ENCODE data around the gene TOX2. TPM values are rescaled to one million over a fixed set of nuclear protein-coding genes. Genes with fewer than 3 reads are reported as not detected.

The TOX2 gene
- total and polyA plus RNA-seq, 2 of the 8 experiments (the other 6 are each of a cell fraction or from before 2014, with no cell fraction given): 1.8 to 3.4 TPM

GRCh38 chr20:44012466-44013226 lies 98.0 kb downstream of the TOX2 start:
- Histone ChIP-seq H3K4me3 (ENCODE audit: extremely low read depth in 1 of 4, insufficient read depth in 2 of 4, low read depth in 3 of 4, low read length in 4 of 4) (no peak overlapping the region), H2BK5ac (ENCODE audit: low read depth, low read length) (no peak overlapping the region), H3K36me3 (ENCODE audit: control insufficient read depth in 2 of 4, insufficient read depth in 4 of 4, low read length in 3 of 4) (no peaks in the 10 kb centered on the region), H3K79me2 (ENCODE audit: control insufficient read depth in 1 of 2, insufficient read depth in 2 of 2, low read length in 2 of 2) (no peaks in the 10 kb centered on the region), H3K18ac (ENCODE audit: extremely low read depth, low read length) (no peak overlapping the region), H4K91ac (replicated peaks; ENCODE audit: insufficient read length, low read length) (no peak overlapping the region), H3K23ac (ENCODE audit: insufficient read length) (no peak overlapping the region), H2AK5ac (ENCODE audit: low read depth, low read length) (no peak overlapping the region), H3K9ac (replicated peaks in 1 of 4; ENCODE audit: extremely low read depth in 1 of 4, low read depth in 3 of 4, low read length in 3 of 4) (no peak overlapping the region), H3K56ac (replicated peaks; ENCODE audit: insufficient read length, low read depth, low read length) (no peak overlapping the region), H2BK15ac (ENCODE audit: low read length) (no peak overlapping the region), H3K14ac (ENCODE audit: insufficient read length) (no peak overlapping the region), H3K4me2 (ENCODE audit: insufficient read depth in 1 of 2, low read depth in 2 of 2, low read length in 2 of 2) (no peak overlapping the region), H4K20me1 (replicated peaks in 1 of 2; ENCODE audit: control insufficient read depth in 1 of 2, insufficient read depth in 2 of 2, low read length in 2 of 2) (no peaks in the 10 kb centered on the region), H3K9me3 (ENCODE audit: insufficient read depth in 2 of 2, low read depth in 1 of 2, low read length in 1 of 2) (no peaks in the 10 kb centered on the region), H4K5ac (ENCODE audit: insufficient read length, low read depth, low read length) (no peak overlapping the region), H3K27ac (ENCODE audit: low read depth, low read length) (no peak overlapping the region), H4K8ac (ENCODE audit: extremely low read depth, insufficient read depth, low read length) (no peak overlapping the region), H2BK20ac (ENCODE audit: low read length) (no peak overlapping the region), H2BK120ac (replicated peaks; ENCODE audit: low read depth, low read length) (no peak overlapping the region), H3K4me1 (replicated peaks in 1 of 4; ENCODE audit: control insufficient read depth in 3 of 4, insufficient read depth in 4 of 4, low read length in 3 of 4) (no peaks in the 10 kb centered on the region), H3K27me3 (replicated peaks in 1 of 4; ENCODE audit: control insufficient read depth in 3 of 4, extremely low read depth in 1 of 4, insufficient read depth in 3 of 4, low read length in 3 of 4) (no peaks in the 10 kb centered on the region), H3K23me2 (ENCODE audit: low read depth, low read length) (no peaks in the 10 kb centered on the region), H3K79me1 (ENCODE audit: low read depth, low read length) (no peaks in the 10 kb centered on the region), H2BK12ac (ENCODE audit: low read depth, low read length) (no peak overlapping the region), H2AFZ (ENCODE audit: low read length) (no peak overlapping the region), H3K4ac (replicated peaks; ENCODE audit: insufficient read length, low read depth, low read length) (no peak overlapping the region)
- WGBS, 2 experiments (ENCODE audit: extremely low coverage in 1 of 2, insufficient coverage in 1 of 2, insufficient read length in 1 of 2, insufficient replicate concordance in 2 of 2, low coverage in 1 of 2, low lambda C conversion rate in 2 of 2, missing lambda C conversion rate in 1 of 2): 89% methylated on average over 4 of the region's 4 CpGs; no CpG with 5 or more reads in 1 of the 2 experiments
- POLR2A ChIA-PET (ENCODE audit: partially characterized antibody): no interaction called here
- DNase-seq (ENCODE audit: low read depth in 1 of 2, low spot score in 2 of 2) (no peak), FAIRE-seq (no peak)
- CTCF ChIA-PET (ENCODE audit: partially characterized antibody): interaction anchor here (0.8 kb wide), 1 partner anchor 42 kb away, joined by 4 read pairs; no protein-coding TSS in a partner anchor
- TF ChIP-seq KDM1A (IDR thresholded peaks at IDR 0.05; ENCODE audit: borderline replicate concordance, low read length): peak; percentile 52; the same call in 1 of the 2 replicates
- no peak for TF ChIP-seq SP4 (IDR thresholded peaks at IDR 0.05; ENCODE audit: low read length)

Data from H1 (cell line).